SIG-M5 treated with dmso at 0.1 percent for 504 hours (cell line): Measurements from ENCODE around the gene DYNLT1.

ENCODE experiments used
- DNase-seq: peaks from one replicate; lab custom pipeline; 2025; ENCODE audit not compliant: unreplicated experiment; lab: John Stamatoyannopoulos, UW

DYNLT1 gene

GRCh38 chr6:158604048-158604406, 40.5 kb downstream of the DYNLT1 start:
- no peak for DNase-seq

GRCh38 chr6:158603261-158604047, 41.1 kb downstream of the DYNLT1 start:
- no peak for DNase-seq

DNA sequence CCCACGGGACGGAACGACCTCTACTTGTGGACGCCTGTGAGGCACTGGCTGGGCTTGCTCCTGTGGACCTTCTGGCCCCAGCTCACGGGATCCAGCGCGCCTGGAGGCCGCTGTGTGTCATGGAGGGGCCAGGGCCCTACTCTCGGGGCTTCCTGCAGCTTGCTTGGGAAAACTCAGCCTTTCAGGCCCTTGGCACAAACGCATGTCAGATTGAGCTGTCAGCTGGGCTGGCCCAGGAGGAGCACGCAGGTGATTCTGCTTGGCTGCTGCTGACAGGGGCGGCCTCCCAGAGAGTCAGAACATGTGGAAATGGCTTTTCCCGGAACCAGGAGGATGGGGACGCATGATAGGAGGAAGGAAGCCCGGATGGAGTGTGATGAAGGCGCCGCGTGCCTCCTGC, 44.9 kb downstream of the DYNLT1 start:
- no peak for DNase-seq

DNA sequence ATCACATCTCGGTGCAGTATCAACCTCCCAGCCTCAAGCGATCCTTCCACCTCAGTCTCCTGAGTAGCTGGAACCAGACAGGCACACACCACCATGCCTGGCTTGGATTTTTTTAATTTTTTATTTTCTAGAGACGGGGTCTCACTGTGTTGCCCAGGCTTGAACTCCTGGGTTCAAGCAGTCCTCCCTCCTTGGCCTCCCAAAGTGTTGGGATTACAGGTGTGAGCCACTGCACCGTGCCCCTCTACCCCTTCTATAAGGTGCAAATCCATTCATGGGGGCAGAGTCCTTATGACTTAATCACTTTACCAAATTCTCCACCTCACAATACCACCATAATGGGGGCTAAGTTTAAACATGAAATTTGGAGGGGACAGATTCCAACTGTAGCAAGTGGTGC, 47.0 kb downstream of the DYNLT1 start:
- no peak for DNase-seq

- no peak for DNase-seq
Observed at GRCh38 chr6:158596861-158597260, 47.7 kb downstream of the DYNLT1 start.

GRCh38 chr6:158595223-158595622, 49.3 kb downstream of the DYNLT1 start:
- no peak for DNase-seq

DNA sequence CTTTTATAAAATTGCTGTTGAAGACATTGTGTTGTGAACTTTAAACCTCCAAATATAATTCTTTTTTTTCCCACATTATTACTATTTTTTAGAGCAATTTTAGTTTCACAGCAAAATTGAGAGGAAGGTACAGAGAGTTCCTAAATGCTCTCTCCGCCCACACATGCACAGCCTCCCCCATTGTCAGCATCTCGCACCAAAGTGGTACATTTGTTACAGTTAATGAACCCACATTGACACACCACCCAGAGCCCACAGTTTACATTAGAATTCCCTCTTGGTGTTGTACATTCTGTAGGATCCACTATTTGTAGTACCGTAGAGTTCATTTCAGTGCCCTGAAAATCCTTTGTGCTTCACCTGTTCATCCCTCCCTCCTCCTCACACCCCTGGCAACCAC, 50.9 kb downstream of the DYNLT1 start:
- no peak for DNase-seq

GRCh38 chr6:158591810-158592209, 52.7 kb downstream of the DYNLT1 start:
- DNase-seq: no peak

DNA sequence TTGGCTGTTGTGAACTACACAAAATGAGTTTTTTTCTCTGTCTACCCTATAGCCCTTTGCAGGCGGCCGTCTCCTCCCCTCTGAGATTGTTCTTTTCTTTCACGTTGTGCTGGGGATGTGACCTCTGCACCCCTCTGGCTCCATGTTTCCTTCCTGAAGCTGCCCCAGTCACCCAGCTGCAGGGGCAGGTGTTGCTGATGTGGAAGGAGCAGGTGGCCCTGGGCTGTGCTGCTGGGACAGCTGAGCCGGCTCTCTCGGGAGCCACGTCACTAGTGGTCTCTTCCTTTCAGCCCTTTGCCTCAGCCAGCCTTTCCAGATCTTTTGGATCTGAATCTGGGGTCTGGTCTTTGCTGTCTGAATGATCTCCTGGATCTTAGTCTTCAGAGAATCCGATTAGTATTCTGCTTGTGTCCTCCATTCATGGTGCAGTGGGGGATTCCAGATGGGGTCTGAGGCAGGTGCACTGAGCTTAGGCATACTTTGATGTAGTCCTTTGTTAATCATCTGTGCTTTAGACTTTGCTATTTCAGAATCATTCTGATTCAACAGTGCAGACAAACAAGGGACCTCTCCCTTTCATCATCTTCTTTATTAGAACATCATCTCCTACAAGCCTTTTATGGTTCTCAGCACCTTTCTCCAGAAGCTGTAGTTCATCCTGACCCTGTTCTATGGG, 53.3 kb downstream of the DYNLT1 start:
- DNase-seq: no peak

- no peak for DNase-seq
Observed at GRCh38 chr6:158589366-158589765, 55.2 kb downstream of the DYNLT1 start.

GRCh38 chr6:158586652-158587051, 57.9 kb downstream of the DYNLT1 start:
- no peak for DNase-seq
